HepG2 (cell line): ENCODE results near the gene BCL2L11. TPM values are rescaled to one million over a fixed set of nuclear protein-coding genes. Genes with fewer than 3 reads are reported as not detected.

Experiments
- BORCS8-MEF2B ChIP-seq: sonication (generic); formaldehyde crosslinking; IDR thresholded peaks from 2 replicates; pipeline ENCODE4 v1.8.0; 2022; ENCODE audit warnings: mild to moderate bottlenecking, missing genetic modification reagents
- CHD2 ChIP-seq: IDR thresholded peaks from 2 replicates; pipeline ENCODE4 v1.6.1; 2011; ENCODE audit warnings: low read depth, low read length, improper control_type of control experiment
- GATAD2A ChIP-seq: IDR thresholded peaks from 2 replicates; pipeline ENCODE4 v1.6.1; 2016
- HMG20B ChIP-seq: conservative IDR thresholded peaks from 2 replicates; pipeline ENCODE4 v1.6.1; 2016; ENCODE audit warnings: missing genetic modification reagents, missing compliant biosample characterization
- KAT2B ChIP-seq: fragments of 150-350 bp; IDR thresholded peaks from 2 replicates; pipeline ENCODE4 v1.6.1; 2014; ENCODE audit warnings: low read depth, low read length, borderline replicate concordance
- KLF12 ChIP-seq: sonication (generic); formaldehyde crosslinking; IDR thresholded peaks from 2 replicates; pipeline ENCODE4 v1.4.0; 2020; ENCODE audit warnings: missing genetic modification reagents, borderline replicate concordance
- MIXL1 ChIP-seq: IDR thresholded peaks from 2 replicates; pipeline ENCODE4 v1.6.1; 2016
- MTA1 ChIP-seq: sonication (generic); formaldehyde crosslinking; IDR thresholded peaks from 2 replicates; pipeline ENCODE4 v1.4.0; 2020; ENCODE audit warnings: missing genetic modification reagents, mild to moderate bottlenecking, borderline replicate concordance
- NFAT5 ChIP-seq: sonication (generic); formaldehyde crosslinking; IDR thresholded peaks from 2 replicates; pipeline ENCODE4 v1.4.0; 2020; ENCODE audit warnings: missing genetic modification reagents
- ZNF280D ChIP-seq: sonication (generic); formaldehyde crosslinking; IDR thresholded peaks from 2 replicates; pipeline ENCODE4 v1.5.1; 2020; ENCODE audit warnings: mild to moderate bottlenecking, missing genetic modification reagents
- ZNF550 ChIP-seq: sonication (generic); formaldehyde crosslinking; IDR thresholded peaks from 2 replicates; pipeline ENCODE4 v1.4.0; 2020; ENCODE audit warnings: mild to moderate bottlenecking, missing genetic modification reagents, borderline replicate concordance
- ZUFSP ChIP-seq: sonication (generic); formaldehyde crosslinking; IDR thresholded peaks from 2 replicates; pipeline ENCODE4 v1.9.0; 2021; ENCODE audit warnings: missing genetic modification reagents, mild to moderate bottlenecking, borderline replicate concordance
- polyA plus RNA-seq, 8 experiments: library from polyadenylated mRNA; depleted of rRNA in 3 of 8; stranded (reverse) in 7 of 8; unstranded in 1 of 8; fragments of >200 nt; fragmentation: Illumina TruSeq in 4 of 8; extraction: Trizol in 4 of 8; gene quantifications; 2 replicates each; pipeline versions ENCODE4 v1.2.1 to v1.2.3, GENCODE V29; 2011 to 2016; ENCODE audit warnings: low read depth in 4 of 8, missing spikeins in 1 of 8, mixed read lengths in 1 of 8; ENCODE audit not compliant: insufficient read depth in 1 of 8
- total RNA-seq, 5 experiments: library from RNA; depleted of rRNA; stranded (reverse); fragments of >200 nt; fragmentation: Illumina TruSeq; extraction: Trizol; gene quantifications; 2 replicates each; pipeline ENCODE4 v1.2.3, GENCODE V29; 2016; ENCODE audit warnings: low read depth in 1 of 5
- TF ChIP-seq, protein P1 (sequence below): sonication (generic); formaldehyde crosslinking; IDR thresholded peaks from 2 replicates; pipeline ENCODE4 v1.4.0; 2020; ENCODE audit warnings: missing genetic modification reagents

The BCL2L11 gene
- total and polyA plus RNA-seq, 2 of the 13 experiments (the other 11 are each of a cell fraction or from before 2014, with no cell fraction given), result 6.1 to 9.7 TPM

DNA sequence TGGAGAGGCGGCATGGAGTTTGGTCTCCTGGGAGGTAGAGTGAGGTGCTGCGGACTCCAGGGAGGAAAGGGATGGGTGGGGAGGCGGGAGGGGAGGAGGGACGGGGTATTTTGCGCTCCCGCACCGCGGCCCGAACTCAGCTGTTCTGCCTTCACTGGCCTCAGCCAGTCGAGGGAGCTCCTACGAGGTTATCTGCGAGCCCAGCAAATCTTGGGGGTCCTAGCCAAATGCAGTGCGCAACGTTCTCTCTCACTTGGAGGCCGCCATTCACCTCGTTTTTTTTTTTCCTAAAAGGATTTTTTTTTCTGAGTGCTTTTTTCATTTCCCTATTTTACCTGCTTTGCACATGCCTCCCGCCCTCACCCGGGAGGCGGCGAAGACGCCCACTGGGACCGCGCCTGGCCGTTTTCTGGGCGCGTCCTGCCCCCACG lies 877 bp upstream of the BCL2L11 start (continued):
- TF ChIP-seq ZNF280D (CRISPR knock-in tag) (no peak), CHD2 (no peak), GATAD2A (CRISPR knock-in tag) (no peak), ZNF550 (CRISPR knock-in tag) (no peak), KAT2B (no peak), ZUFSP (CRISPR knock-in tag) (no peak), NFAT5 (CRISPR knock-in tag) (no peak), MIXL1 (CRISPR knock-in tag) (no peak), HMG20B (0 out of 2 replicates have a peak, but pooled peaks have one; percentile 3), BORCS8-MEF2B (CRISPR knock-in tag) (no peak), MTA1 (no peak), KLF12 (CRISPR knock-in tag) (no peak)
- TF ChIP-seq, protein P1, sequence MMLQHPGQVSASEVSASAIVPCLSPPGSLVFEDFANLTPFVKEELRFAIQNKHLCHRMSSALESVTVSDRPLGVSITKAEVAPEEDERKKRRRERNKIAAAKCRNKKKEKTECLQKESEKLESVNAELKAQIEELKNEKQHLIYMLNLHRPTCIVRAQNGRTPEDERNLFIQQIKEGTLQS (CRISPR knock-in tag), result no peak
